22Rv1 (cell line): Measurements from ENCODE around the gene GEMIN4.

Experiments used
- CTCF ChIP-seq: fragments of 450-650 bp; IDR thresholded peaks from 2 replicates; pipeline ENCODE4 v1.5.1; 2017; ENCODE audit warnings: mild to moderate bottlenecking
- ZFX ChIP-seq: fragments of 450-650 bp; IDR thresholded peaks from 2 replicates; pipeline ENCODE4 v1.6.1; 2017; ENCODE audit warnings: antibody characterized with exemption, borderline replicate concordance

GRCh38 chr17:725084-725483, 27.0 kb downstream of the GEMIN4 start:
- no peak for TF ChIP-seq CTCF
- TF ChIP-seq ZFX, result no peak
